22Rv1 (cell line): ENCODE data around the gene MTHFD1L.

Experiments used
- H3K27ac ChIP-seq: fragments of 450-650 bp; 2 replicates; pipeline ENCODE4 v1.5.1; 2017
- CTCF ChIP-seq: fragments of 450-650 bp; IDR thresholded peaks from 2 replicates; pipeline ENCODE4 v1.5.1; 2017; ENCODE audit warnings: mild to moderate bottlenecking
- ZFX ChIP-seq: fragments of 450-650 bp; IDR thresholded peaks from 2 replicates; pipeline ENCODE4 v1.6.1; 2017; ENCODE audit warnings: antibody characterized with exemption, borderline replicate concordance

MTHFD1L gene

GRCh38 chr6:151015101-151015700 lies 149.7 kb downstream of the MTHFD1L start:
- H3K27ac ChIP-seq, result no peak overlapping the region
- TF ChIP-seq CTCF (no peak), ZFX (no peak)

GRCh38 chr6:151016107-151016506 lies 150.6 kb downstream of the MTHFD1L start:
- TF ChIP-seq CTCF (no peak), ZFX (no peak)
- no peak overlapping the region for H3K27ac ChIP-seq

- no peak overlapping the region for H3K27ac ChIP-seq
- TF ChIP-seq CTCF (no peak), ZFX (no peak)
These were observed 152.5 kb downstream of the MTHFD1L start for GRCh38 chr6:151018046-151018445.

- no peak overlapping the region for H3K27ac ChIP-seq
- TF ChIP-seq ZFX (no peak), CTCF (no peak)
These were observed 153.6 kb downstream of the MTHFD1L start for GRCh38 chr6:151018911-151019782.

GRCh38 chr6:151021896-151022295 lies 156.4 kb downstream of the MTHFD1L start:
- H3K27ac ChIP-seq, result no peak overlapping the region
- TF ChIP-seq CTCF (no peak), ZFX (no peak)

- H3K27ac ChIP-seq, result no peak overlapping the region
- no peak for TF ChIP-seq ZFX
- TF ChIP-seq CTCF, result no peak
These were observed 157.0 kb downstream of the MTHFD1L start for GRCh38 chr6:151022492-151022891.

GRCh38 chr6:151023342-151023741 lies 157.8 kb downstream of the MTHFD1L start:
- no peak for TF ChIP-seq CTCF
- no peak for TF ChIP-seq ZFX
- H3K27ac ChIP-seq, result no peak overlapping the region
